Measurements from ENCODE around the gene NPC1L1. TPM values are rescaled to one million over a fixed set of nuclear protein-coding genes. Genes with fewer than 3 reads are reported as not detected.

The NPC1L1 gene
- total and polyA plus RNA-seq, 7 donors, result 0.03 to 0.28 (median 0.17) TPM; not detected in 3

DNA sequence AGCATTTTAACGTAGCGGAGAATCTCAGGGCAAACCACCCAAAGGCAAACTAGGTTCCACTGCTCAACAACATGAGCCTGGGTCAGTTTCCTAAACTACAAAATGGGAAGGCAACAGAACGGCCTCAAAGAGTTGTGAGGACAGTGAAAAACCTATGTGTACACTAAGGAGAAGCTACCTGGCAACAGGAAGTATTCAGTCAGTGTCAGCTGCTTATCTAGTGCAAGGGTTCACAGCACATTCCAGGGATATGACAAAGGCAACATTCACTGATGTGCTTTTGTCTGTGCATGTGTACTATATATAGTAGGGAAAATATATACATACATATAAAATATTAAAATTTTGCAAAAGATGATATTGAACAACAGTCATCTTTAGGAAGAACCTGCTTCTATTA, 67.8 kb downstream of the NPC1L1 start:
- peaks cover 58% of the 10 kb centered on the region for H3K4me1 ChIP-seq
- no peaks in the 10 kb centered on the region for H3K9me3 ChIP-seq
- no peak overlapping the region for H3K4me3 ChIP-seq
- TF ChIP-seq, protein P1, sequence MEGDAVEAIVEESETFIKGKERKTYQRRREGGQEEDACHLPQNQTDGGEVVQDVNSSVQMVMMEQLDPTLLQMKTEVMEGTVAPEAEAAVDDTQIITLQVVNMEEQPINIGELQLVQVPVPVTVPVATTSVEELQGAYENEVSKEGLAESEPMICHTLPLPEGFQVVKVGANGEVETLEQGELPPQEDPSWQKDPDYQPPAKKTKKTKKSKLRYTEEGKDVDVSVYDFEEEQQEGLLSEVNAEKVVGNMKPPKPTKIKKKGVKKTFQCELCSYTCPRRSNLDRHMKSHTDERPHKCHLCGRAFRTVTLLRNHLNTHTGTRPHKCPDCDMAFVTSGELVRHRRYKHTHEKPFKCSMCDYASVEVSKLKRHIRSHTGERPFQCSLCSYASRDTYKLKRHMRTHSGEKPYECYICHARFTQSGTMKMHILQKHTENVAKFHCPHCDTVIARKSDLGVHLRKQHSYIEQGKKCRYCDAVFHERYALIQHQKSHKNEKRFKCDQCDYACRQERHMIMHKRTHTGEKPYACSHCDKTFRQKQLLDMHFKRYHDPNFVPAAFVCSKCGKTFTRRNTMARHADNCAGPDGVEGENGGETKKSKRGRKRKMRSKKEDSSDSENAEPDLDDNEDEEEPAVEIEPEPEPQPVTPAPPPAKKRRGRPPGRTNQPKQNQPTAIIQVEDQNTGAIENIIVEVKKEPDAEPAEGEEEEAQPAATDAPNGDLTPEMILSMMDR (IDR thresholded peaks at IDR 0.05), result no peak
- H3K27ac ChIP-seq, result peak overlapping the region; percentile 0
- WGBS, 3 donors, result 71 to 80% (median 76%) methylated on average over 3 of the region's 3 CpGs
- DNase-seq, result no peak
- H3K27me3 ChIP-seq (ENCODE audit: insufficient read depth in 3 of 3, low read length in 2 of 3), result no peaks in the 10 kb centered on the region
- ATAC-seq, result peak; percentile 56 to 70 (median 59)
- peaks cover 0 to 28% of the 10 kb centered on the region in 2 donors for H3K36me3 ChIP-seq (ENCODE audit: insufficient read depth in 1 of 2, low read depth in 1 of 2)
- intact Hi-C loops (cut with DNase I), result loop anchor here in 1 of 2 donors (5.0 kb wide), 1 partner anchor 41 kb away; no protein-coding TSS in a partner anchor

DNA sequence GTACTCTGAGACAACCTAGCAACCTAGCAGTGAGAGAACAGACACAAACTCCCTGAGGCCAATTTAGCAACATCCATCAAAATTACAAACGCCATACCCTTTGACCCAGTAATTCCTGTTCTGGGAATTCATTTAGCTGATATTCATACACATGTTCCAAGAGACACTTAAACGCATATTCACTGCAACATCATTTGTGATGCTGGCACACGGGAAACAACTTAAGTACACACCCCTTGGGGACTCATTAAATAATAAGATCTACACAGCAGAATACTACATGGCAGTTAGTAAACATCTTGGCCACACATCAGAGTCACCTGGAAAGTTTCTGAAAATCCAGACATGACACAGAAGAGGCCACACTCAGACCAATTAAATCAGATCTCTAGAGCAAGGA, 68.3 kb downstream of the NPC1L1 start:
- DNase-seq (no peak), ATAC-seq (no peak)
- Histone ChIP-seq H3K27ac (peak overlapping the region; percentile 0), H3K4me1 (peaks cover 54% of the 10 kb centered on the region), H3K36me3 (ENCODE audit: insufficient read depth in 1 of 2, low read depth in 1 of 2) (peaks cover 0 to 28% of the 10 kb centered on the region in 2 donors), H3K4me3 (no peak overlapping the region), H3K9me3 (no peaks in the 10 kb centered on the region), H3K27me3 (ENCODE audit: insufficient read depth in 3 of 3, low read length in 2 of 3) (no peaks in the 10 kb centered on the region)
- TF ChIP-seq, protein P1 (IDR thresholded peaks at IDR 0.05), result no peak
- WGBS, 3 donors, result 11 to 19% (median 13%) methylated on average over 3 of the region's 3 CpGs
- intact Hi-C loops (cut with DNase I), result loop anchor here in 1 of 2 donors (5.0 kb wide), 1 partner anchor 41 kb away; no protein-coding TSS in a partner anchor

DNA sequence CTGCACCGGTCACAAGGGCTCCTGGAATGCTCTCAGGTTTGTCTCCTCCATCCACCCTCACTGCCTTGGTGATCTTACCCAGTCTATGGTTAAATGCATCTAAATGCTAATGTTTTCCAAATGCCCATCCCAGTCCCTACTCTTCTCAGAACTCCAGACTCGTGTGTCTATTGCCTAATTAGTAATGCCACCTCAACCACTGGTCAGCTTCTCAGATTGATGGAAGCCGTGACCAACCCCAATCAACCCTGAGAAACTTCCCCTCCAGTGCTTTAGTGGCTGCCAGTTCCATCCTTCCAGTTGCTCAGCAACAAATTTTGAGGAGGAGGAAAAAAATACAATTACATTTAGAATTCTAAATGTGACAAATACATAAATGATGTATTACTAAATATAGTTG, 69.3 kb downstream of the NPC1L1 start:
- ATAC-seq (peak in 3 of 4 donors; percentile 26 to 71 (median 52)), DNase-seq (no peak)
- H3K4me3 ChIP-seq, result no peak overlapping the region
- TF ChIP-seq, protein P1 (IDR thresholded peaks at IDR 0.05), result no peak
- H3K36me3 ChIP-seq (ENCODE audit: insufficient read depth in 1 of 2, low read depth in 1 of 2), result peaks cover 0 to 33% of the 10 kb centered on the region in 2 donors
- WGBS, 3 donors, result 68 to 86% (median 73%) methylated on average over 3 of the region's 3 CpGs
- intact Hi-C loops (cut with DNase I), result loop anchor here in 1 of 2 donors (5.0 kb wide), 1 partner anchor 40 kb away; no protein-coding TSS in a partner anchor
- peaks cover 53% of the 10 kb centered on the region for H3K4me1 ChIP-seq
- H3K27ac ChIP-seq, result no peak overlapping the region
- no peaks in the 10 kb centered on the region for H3K9me3 ChIP-seq
- no peaks in the 10 kb centered on the region for H3K27me3 ChIP-seq (ENCODE audit: insufficient read depth in 3 of 3, low read length in 2 of 3)

DNA sequence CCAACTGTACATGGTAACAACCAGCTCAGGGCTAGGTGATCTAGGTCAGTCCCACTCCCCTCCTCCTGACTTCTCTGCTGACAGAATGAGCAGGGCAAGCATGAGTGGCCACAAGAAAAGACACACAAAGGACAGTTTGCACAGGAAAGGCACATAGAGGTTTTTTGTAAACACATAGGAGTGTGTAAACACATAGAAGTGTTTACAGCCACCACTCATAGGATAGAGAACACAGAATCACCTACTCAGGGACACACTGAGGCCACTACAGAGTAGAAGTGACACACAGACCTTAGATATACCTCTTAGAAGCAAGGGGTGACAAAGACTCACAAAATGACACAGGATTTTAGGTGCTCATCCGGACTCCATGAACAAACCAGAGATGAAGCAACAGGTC, 69.7 kb downstream of the NPC1L1 start:
- 95 to 100% (median 96%) methylated on average over 1 of the region's 1 CpG for WGBS, 3 donors
- H3K36me3 ChIP-seq (ENCODE audit: insufficient read depth in 1 of 2, low read depth in 1 of 2), result peaks cover 0 to 35% of the 10 kb centered on the region in 2 donors
- DNase-seq, result no peak
- H3K9me3 ChIP-seq, result no peaks in the 10 kb centered on the region
- H3K27me3 ChIP-seq (ENCODE audit: insufficient read depth in 3 of 3, low read length in 2 of 3), result no peaks in the 10 kb centered on the region
- TF ChIP-seq, protein P1 (IDR thresholded peaks at IDR 0.05), result no peak
- no peak overlapping the region for H3K4me3 ChIP-seq
- H3K27ac ChIP-seq, result no peak overlapping the region
- H3K4me1 ChIP-seq, result peaks cover 57% of the 10 kb centered on the region
- intact Hi-C loops (cut with DNase I), result loop anchor here in 1 of 2 donors (5.0 kb wide), 1 partner anchor 39 kb away; no protein-coding TSS in a partner anchor
- ATAC-seq, result peak in 3 of 4 donors; percentile 4 to 12 (median 6)
